ENCODE results near the gene GNPAT. TPM values are rescaled to one million over a fixed set of nuclear protein-coding genes. Genes with fewer than 3 reads are reported as not detected.

The GNPAT gene
- total RNA-seq, 1 experiment from 2014 or later = 32.3 TPM

DNA sequence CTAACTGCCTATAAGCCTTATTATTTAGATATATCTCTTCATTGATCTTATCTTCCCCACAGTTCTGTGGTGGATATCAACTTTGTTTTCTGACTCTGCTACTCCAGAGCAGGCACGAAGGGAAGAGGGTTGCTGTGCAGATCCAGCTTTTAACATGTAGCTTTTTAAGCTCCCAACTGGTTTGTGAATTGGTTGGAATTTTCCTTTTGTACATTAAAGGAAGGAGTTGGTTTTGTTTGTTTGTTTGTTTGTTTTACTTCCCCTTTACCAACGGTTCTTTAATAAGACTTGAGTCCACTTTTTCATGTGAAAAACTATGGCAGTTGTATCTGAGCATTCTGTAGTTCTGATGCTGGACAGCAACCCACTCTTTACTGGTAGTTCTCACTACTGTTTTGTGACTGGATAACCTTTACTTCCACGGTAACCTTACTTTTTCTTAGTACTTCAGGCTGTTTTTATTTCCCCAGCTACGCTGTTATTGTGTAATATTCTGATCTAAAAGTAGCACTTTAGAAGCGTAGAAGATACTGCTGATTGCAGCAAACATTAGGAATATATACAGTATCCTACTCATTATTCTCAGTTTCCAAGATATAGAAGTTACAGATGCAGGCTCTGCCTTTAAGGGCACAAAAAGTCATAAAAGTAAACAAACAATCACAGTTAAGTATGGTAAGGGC, 1.6 kb downstream of the GNPAT start:
- DNase-seq (ENCODE audit: low spot score) = peak; percentile 37

DNA sequence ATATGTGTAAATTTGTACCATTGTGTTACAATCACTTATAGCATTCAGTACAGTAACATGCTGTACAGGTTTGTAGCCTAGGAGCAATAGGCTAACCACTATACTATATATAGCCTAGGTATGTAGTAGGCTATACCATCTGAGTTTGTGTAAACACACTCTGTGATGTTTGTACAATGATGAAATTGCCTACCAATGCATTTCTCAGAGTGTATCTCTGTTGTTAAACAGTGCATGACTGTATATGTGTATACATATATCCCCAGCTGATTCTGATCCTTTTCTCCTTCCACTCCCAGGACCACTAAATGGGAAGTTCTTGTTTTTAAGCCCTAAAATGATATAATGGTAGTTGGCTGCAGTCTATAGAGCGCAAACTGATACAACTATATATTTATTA, 7.8 kb downstream of the GNPAT start:
- DNase-seq (ENCODE audit: low spot score) = no peak

DNA sequence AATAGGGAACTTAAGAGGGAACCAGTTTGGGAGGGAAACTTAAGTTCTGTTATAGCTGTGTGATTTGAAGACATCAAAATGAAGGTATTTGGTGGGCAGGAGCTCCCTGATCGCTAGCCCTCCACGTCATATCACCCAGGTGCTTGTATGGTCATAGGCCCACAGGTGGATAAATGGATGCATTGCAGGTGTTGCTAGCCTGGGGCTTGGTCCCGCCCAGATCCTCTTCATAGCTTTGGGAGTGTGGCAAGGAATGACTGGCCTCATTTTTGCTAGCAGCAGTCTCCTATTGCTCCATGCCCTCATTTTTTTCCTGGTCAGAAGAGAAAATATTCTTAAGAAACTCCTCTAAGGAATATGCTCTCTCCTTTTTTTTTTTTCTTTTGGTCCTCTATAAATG, 11.3 kb downstream of the GNPAT start:
- DNase-seq (ENCODE audit: low spot score) = no peak

DNA sequence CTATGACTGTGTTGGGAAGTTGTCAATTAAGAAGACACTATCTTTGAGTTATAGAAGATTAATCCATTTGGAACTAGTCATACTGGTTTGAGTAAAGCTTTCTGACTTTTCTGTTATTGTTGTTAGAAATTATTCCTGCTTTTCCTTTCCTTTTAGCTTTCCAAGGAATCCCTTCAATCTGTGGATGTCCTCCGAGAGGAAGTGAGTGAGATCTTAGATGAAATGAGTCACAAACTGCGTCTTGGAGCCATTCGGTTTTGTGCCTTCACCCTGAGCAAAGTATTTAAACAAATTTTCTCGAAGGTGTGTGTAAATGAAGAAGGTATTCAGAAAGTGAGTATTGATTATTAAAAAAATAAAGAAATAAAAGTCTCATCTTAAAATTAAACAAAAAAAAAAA, 19.3 kb downstream of the GNPAT start:
- no peak for DNase-seq (ENCODE audit: low spot score)

DNA sequence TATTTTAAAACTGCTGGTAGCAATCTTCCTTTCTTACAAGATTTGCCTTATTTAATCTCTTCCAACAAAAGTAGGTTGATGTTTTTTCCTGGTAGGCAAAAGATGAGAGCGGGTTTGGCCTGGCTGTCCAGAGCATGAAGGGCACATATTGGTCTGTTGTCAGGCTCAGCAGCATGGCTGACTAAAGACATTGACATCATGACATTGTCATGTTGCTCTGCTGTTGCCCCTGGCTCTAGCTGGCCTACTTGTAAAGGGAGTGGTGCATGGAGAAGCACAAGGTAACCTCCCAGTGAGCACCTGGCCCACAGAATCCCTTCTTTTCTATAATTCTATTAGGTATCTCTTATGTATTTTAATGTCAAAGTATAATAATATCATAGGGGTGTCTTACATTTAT, 23.6 kb downstream of the GNPAT start:
- no peak for DNase-seq (ENCODE audit: low spot score)

DNA sequence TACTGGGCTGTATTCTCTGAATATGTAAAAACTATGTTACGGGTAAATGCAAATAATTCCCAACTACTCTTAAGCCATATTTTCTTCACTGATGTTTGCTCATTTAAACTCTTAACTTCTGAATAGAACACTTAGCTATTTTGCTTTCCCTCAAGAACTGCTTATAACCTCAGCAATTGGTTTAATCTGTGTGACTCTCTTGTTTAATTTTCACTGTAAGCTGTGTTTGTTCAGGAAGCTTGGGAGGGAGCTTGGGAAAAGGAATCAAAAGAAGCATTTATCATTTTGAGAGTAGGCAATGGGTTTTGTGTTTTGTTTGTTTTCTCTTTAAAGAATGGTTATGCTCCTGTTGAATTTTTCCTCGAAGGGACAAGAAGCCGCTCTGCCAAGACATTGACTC, 24.4 kb downstream of the GNPAT start:
- DNase-seq (ENCODE audit: low spot score) = no peak

DNA sequence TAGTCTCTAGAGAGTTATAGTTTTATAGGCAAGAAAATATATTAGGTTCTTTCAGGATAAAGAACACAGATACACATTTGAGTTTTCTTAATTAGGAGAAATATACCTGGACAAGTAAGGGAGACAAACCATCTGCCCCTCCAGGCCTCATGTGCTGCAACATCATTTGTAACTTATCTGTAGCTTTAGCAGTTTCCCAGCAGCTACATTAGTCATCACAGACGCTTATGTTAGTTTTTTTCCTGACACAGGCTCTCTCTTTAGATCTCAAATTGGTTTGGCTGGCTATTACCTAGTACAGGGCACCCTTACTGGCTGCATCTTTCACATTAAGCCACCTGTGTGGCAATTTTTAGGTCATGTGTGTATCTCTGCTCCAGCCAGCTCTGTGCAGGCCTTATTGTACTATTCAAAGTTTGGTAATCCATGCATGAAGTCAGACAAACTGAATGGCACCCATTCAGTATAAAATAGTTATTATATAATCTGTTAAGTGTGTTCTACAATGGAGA, 25.9 kb downstream of the GNPAT start:
- no peak for DNase-seq (ENCODE audit: low spot score)

DNA sequence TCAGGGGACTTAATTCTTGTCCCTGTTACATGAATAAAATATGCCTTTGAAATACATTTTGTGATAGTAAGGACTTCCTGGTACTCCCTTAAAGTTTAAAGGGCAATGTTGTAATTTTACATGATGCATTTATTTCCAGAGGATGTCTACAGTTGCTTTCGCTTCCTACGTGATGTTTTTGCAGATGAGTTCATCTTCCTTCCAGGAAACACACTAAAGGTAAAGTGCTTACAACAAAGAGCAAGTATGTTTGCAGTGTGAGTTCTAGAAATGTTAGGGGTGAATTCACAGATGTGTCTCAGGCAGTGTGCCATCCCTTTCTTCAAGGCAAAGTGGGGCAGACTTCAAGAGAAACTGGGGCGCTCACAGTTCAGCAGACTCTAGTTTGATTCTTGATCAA, 31.2 kb downstream of the GNPAT start:
- DNase-seq (ENCODE audit: low spot score) = no peak

DNA sequence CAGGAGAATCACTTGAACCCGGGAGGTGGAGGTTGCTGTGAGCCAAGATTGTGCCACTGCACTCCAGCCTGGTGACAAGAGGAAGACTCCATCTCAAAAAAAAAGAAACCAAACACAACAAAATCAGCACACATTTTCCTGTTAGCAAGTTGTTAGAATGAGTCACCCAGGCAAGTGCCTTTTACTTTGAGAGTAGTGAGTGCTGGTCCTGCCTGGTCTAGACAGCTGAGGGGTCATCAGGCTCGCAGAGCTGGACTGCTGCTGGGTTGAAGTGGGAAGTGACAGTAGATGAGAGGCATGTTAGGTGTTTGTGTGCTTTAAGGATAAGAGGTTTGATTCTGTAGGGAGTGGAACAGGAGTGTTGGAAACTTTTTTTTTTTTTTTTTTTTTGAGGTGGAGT, 31.9 kb downstream of the GNPAT start:
- DNase-seq (ENCODE audit: low spot score) = no peak

DNA sequence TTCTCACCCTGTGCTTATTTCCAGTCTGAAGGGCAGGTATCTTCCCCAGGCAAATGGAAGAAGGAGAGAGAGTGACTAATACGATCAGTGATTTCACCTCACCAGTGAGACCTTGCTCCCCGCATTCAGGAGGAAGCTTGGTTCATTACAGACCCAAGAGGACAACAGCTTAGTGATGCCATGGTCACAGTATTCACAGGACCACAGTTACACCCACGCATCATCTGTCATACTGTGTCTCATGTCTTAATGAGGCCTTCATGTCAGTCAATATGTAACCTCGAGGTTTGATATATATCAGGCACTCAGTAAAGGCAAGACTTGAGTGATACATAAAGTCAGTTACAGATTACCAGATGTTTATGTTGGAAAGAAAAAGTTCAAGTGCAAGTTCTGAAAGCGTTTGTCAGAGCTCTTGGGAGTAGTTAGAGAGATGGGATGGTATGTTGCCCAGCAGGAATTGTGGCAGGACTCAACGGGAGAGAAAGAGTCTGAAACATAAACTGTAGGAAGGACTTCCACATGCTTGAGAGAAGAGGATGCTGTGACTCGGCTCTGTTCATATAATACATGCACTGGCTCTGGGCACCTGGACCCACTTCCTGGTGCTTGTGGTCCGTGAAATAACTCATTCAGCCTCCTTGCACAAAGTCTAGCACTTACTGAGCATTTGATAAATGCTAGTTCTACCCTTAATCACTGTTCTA, 33.3 kb downstream of the GNPAT start:
- DNase-seq (ENCODE audit: low spot score) = no peak

DNA sequence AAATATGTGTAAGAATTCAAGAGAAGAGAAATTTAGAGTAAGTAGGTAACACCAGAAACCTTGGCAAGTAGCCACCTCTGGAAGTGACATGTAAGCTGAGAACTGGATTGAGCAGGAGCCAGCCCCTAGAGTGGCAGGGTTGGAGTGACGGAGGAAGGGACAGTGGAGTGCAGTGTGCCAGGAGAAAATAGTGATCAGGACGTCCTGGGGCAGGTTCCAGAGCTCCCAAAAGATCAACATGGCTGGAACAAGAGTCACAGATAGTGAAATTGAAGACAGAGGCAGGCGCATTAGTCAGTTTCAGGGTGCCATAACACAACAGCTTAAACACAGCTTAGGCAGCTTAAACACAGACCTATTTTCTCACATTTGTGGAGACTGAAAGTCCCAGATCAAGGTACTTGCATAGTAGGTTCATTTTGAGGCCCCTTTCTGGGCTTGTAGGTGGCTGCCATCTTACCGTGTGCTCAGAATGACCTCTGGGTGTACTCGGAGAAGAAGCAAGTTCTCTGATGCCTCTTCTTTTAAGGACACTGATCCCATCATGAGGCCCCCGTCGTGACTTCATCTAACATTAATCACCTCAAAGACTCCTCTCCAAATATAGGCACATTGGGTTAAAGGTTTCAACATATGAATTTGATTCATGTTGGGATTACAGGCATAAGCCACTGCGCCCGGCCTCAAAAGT, 37.2 kb downstream of the GNPAT start:
- DNase-seq (ENCODE audit: low spot score) = no peak

DNA sequence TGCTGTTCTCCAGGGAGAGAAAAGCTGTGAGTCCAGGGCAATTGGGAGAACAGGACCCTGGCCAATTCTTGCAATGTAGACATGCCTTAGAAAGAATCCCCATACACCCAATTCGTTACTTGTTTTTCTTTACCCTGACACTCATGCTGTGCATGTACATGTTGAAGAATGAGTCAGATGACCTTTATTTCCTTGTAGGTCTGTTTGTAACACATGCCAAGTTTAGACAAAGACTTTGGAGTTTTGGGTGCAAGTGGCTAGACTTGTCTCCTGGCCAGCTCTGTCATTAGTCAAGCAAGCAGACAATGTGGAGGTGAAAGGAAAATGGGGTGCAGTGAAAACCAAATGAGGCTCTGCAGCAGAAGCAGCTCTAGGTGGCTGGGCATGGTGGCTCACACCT, 38.1 kb downstream of the GNPAT start:
- no peak for DNase-seq (ENCODE audit: low spot score)

DNA sequence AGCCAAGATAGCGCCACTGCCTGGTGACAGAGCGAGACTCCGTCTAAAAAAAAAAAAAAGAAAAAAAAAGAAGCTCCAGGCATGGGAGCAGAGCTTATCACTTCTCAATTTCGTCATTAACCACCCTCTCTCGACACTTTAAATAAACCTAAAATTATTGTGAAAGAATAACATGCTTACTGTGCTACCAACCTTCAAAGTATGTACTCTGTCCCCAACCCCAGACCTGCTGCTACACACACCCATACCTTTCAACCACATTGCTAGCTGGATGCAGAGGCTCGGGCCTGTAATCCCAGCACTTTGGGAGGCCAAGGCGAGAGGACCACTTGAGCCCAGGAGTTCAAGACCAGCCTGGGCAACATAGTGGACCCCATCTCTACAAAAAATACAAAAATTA, 38.7 kb downstream of the GNPAT start:
- no peak for DNase-seq (ENCODE audit: low spot score)

DNA sequence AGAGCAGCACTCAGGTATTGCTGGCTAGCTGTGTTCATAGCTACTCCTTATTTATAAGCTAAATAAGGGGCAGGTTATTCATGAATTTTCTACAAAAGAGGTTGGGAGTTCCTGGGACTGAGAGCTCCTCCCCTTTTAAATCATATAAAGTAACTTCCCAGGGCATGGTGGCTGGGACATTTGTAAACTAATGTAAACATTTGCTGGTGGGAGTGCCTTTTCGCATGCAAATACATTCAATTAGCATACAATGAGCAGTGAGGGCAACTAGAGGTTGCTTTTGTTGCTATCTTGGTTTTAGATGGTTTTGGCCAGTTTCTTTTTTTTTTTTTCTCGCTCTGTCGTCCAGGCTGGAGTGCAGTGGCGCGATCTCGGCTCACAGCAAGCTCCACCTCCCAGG, 43.4 kb downstream of the GNPAT start:
- DNase-seq (ENCODE audit: low spot score) = no peak

DNA sequence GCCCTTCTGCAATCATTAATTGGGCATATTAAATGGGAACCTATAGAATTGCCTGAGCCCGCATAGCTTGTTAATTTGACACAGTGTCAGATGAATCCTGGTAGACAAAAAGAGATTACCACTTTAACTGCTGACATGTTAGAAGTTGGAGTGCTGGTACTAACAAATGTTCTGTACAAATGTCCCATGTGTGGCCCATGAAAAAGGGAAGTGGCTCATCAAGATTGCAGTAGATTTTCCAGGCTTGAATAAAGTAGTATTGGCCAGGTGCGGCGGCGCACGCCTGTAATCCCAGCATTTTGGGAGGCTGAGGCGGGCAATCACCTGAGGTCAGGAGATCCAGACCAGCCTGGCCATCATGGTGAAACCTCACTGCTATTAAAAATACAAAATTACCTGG, 45.6 kb downstream of the GNPAT start:
- no peak for DNase-seq (ENCODE audit: low spot score)

DNA sequence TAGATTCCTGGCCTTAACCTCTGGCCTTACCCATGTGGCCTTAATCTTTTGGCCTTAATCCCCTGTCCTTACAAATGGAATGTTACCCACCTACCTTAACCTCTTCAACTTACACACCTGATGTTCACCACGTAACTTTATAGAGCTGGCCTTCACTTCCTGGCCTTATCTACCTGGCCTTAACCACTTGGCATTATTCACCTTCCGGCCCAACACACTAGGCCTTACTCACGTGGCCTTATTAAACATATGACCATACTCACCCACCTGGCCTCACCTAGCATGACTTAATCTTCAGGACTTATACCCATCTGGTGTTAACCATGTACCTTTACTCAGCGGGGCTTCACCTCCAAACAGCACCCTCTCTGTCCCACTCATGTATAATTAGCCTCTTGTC, 54.9 kb downstream of the GNPAT start:
- no peak for DNase-seq (ENCODE audit: low spot score)

DNA sequence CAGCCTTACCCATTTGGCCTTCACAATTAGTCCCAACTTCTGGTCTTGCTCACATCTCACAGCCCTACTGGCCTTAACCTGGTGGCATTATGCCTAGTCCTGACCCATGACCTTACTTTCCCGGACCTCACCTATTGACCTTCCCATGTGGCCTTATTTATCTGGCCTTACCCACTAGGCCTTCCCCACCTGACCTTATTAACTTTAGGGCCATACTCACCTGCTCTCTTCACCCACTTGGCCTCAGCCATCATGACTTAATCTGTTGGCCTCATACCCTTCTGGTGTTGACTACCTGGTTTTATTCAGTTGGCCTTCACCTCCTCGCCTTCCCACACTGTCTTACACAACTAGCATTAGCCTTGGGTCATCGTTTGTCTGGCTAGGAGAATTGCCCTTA, 61.0 kb downstream of the GNPAT start:
- no peak for DNase-seq (ENCODE audit: low spot score)

DNA sequence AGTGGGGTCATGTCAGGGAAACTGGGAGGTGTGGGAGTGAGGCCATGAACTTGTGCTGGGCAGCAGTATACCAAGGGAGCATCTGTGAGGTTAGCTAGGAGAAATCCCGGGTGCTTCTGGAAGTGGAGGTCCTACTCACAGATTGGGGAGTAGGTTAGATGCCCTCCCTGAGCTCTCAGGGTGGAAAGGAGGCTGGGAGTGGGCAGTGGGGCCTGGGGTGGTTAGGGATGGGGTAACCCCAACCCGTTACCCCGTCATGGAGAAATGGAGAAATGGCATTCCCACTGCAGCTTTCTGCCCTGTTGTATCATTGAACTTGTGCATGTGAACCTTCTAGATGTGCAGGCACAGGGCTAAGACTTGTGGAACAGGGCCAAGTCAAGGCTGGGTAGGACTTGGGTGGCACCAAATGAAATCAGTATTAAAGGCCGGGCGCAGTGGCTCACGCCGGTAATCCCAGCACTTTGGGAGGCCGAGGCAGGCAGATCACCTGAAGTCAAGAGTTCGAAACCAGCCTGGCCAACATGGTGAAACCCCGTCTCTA, 69.5 kb downstream of the GNPAT start:
- DNase-seq (ENCODE audit: low spot score) = no peak

DNA sequence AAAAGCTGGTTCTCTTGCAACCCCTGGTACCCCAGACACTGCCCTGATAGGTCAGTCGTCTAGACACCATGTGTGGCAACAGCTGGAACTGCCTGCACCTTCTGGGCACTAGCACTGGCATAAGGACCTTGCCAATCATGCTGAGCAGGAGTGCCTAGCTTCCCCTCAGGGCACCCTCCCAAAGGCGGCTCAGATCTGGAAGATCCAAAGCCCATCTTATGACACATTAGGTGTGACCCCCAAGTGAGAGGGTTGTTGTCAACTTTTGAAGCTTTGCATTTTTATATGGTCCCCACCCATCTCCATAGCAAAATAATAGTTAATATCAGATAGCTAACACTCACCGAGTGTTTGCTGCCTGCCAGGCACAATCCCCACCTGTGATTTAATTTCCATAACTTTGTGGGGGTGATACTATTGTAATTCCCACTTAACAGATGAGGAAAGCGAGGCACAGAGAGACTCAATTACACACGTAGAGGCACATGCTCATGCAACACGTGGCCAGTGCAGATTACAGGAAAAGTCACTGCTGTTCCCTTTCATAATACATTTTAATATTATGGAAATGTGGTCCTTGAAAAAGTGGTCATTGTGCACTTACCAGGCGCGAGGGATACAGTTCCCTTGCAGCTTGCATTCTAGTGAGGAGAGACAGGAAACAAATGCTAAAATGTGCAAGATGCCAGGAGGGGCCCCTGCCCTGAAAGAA, 70.9 kb downstream of the GNPAT start:
- DNase-seq (ENCODE audit: low spot score) = no peak

DNA sequence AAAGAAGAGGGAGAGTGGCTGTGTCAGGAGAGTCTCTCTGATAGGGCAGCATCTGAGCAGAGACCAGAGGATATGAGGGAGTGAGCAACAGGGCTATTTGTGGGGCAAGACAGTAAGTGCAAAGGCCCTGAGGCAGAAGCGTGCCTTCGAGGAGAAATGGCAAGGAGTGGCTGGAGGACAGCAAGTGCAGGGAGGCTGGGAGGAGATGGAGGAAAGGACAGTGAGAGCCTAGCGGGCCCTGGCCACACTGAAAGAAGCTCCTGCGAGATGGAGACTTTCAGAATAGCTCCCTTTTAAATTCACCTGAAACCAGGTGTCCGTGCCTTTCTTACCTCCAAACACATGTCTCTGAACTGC, 71.4 kb downstream of the GNPAT start:
- DNase-seq (ENCODE audit: low spot score) = no peak

DNA sequence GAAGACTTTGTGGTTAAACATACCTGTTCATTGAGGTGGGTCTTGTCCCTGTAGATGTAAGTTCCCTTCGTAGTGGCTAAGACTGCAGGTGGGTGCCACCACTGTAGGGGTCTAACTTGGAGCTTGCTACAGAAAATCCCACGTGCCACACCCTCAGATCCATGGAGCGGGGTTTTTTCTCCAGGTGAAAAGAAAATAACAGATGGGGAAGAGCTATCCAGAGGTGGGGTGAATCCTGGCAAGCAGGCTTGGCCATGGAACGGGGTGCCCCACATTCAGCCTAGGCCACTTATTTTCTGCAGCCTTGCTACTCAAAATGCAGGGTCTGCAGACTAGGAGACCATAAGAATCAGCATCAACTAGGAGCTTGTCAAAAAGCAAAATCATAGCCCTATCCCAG, 72.6 kb downstream of the GNPAT start:
- no peak for DNase-seq (ENCODE audit: low spot score)

DNA sequence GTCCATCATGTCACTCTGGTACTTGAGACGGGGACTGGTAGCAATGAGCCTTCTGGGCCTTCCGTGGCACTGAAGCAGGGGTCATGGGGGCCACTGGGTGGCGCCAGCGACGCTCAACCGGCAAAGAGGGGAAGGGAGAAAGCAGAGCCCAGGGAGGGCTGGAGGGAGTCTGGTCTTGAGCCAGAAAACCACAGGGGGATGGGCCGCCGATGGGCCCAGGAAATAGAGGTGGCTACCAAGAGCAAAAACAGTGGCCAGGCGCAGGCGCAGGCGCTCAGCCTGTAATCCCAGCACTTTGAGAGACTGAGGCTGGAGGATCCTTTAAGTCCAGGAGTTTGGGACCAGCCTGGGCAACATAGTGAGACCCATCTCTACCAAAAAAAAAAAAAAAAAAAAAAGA, 74.9 kb downstream of the GNPAT start:
- DNase-seq (ENCODE audit: low spot score) = peak; percentile 31
